ENCODE results near the gene IL1RAPL1.

DNA sequence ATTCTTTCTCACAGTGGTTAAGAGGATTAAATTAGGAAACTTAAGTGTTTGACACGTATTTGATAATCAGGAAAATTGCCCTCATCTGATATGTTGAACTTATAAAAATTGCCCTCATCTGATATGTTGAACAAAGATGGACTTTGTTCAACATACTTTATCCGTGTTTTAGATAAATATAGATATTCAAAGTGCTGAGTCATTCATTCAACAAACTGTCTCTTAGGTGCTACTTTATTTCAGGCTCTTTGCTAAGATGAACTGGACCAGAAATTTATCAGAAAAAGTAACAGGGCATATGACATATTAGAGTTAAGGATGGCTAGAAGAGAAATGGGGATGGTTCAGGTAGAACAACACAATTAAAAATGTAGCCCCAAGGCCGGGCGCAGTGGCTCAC is 81.7 kb downstream of the IL1RAPL1 start:
- TF ChIP-seq POLR2AphosphoS5 (IDR thresholded peaks at IDR 0.05) (no peak), POLR2A (IDR thresholded peaks at IDR 0.05; ENCODE audit: low read depth) (no peak), EP300 (IDR thresholded peaks at IDR 0.05) (no peak)
- TF ChIP-seq, protein P1, sequence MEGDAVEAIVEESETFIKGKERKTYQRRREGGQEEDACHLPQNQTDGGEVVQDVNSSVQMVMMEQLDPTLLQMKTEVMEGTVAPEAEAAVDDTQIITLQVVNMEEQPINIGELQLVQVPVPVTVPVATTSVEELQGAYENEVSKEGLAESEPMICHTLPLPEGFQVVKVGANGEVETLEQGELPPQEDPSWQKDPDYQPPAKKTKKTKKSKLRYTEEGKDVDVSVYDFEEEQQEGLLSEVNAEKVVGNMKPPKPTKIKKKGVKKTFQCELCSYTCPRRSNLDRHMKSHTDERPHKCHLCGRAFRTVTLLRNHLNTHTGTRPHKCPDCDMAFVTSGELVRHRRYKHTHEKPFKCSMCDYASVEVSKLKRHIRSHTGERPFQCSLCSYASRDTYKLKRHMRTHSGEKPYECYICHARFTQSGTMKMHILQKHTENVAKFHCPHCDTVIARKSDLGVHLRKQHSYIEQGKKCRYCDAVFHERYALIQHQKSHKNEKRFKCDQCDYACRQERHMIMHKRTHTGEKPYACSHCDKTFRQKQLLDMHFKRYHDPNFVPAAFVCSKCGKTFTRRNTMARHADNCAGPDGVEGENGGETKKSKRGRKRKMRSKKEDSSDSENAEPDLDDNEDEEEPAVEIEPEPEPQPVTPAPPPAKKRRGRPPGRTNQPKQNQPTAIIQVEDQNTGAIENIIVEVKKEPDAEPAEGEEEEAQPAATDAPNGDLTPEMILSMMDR (IDR thresholded peaks at IDR 0.05), result no peak

Measured in esophagus muscularis mucosa (tissue), 4 donors.